Astrocyte of the cerebellum (primary cell): Measurements from ENCODE around the gene MTHFD1L.
"Not testable (repeated sequence)": the region's sequence is repeated elsewhere in the genome, so short reads cannot be mapped to it uniquely, and the experiment has no call there.

Experiments
- DNase-seq: peaks from one replicate; pipeline ENCODE4 v3.0.0-alpha.2; 2011; ENCODE audit warnings: low read depth
- H3K4me3 ChIP-seq: 2 replicates; pipeline ENCODE4 v1.5.1; 2011; ENCODE audit warnings: mild to moderate bottlenecking, low read depth, low read length, moderate library complexity
- CTCF ChIP-seq: IDR thresholded peaks from 2 replicates; pipeline ENCODE4 v1.5.1; 2012; ENCODE audit warnings: low read length, low read depth, moderate library complexity, mild to moderate bottlenecking; ENCODE audit errors: missing control alignments
- in situ Hi-C: cut with HindIII; loops from 2 replicates; pipeline ENCODE4 v1.10.0; 2017; ENCODE audit warnings: low sequenced_read_pairs

Gene MTHFD1L

GRCh38 chr6:150857062-150857944 is 8.2 kb upstream of the MTHFD1L start:
- in situ Hi-C loops: no loop called here
- no peak overlapping the region for H3K4me3 ChIP-seq
- peak; percentile 98 for DNase-seq
- no peak for TF ChIP-seq CTCF

GRCh38 chr6:150857945-150858308 is 7.6 kb upstream of the MTHFD1L start:
- H3K4me3 ChIP-seq: no peak overlapping the region
- in situ Hi-C loops: no loop called here
- DNase-seq: no peak
- no peak for TF ChIP-seq CTCF

- in situ Hi-C loops, H3K4me3 ChIP-seq, DNase-seq: not testable (repeated sequence)
These were observed 3.9 kb upstream of the MTHFD1L start for GRCh38 chr6:150861448-150862168.

- in situ Hi-C loops: no loop called here
- TF ChIP-seq CTCF: no peak
- no peak for DNase-seq
- H3K4me3 ChIP-seq: no peak overlapping the region
These were observed 2.1 kb upstream of the MTHFD1L start for GRCh38 chr6:150863213-150863928.

GRCh38 chr6:150865043-150865405 is 478 bp upstream of the MTHFD1L start:
- H3K4me3 ChIP-seq: peak overlapping the region; percentile 78
- in situ Hi-C loops: no loop called here
- DNase-seq: no peak
- TF ChIP-seq CTCF: no peak

GRCh38 chr6:150866147-150866990 is 867 bp downstream of the MTHFD1L start:
- peak; percentile 75 for DNase-seq
- no peak for TF ChIP-seq CTCF
- in situ Hi-C loops: no loop called here
- H3K4me3 ChIP-seq: peak overlapping the region; percentile 78
